HuH-7 (cell line): ENCODE data around the gene LRP2BP.
"Not testable (repeated sequence)": the region's sequence is repeated elsewhere in the genome, so short reads cannot be mapped to it uniquely, and the experiment has no call there.

Source experiments
- DNase-seq: peaks from one replicate; pipeline ENCODE4 v3.0.0; 2011; ENCODE audit warnings: low spot score

Gene LRP2BP

DNA sequence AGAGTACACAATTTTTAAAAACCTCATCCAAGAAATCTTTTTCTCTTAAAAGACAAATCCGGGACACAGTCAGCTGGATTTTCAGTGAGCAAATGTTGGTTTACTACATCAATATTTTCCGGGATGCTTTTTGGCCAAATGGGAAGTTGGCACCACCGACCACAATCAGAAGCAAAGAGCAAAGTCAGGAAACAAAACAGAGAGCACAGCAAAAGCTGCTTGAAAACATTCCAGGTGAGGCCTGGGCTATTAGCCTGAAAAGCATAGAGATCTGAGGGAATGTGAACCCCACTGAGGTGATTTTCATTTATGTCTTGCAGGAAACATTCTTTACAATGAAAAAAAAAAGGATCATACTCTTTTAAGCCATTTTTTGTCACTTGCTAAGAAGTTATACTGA, 33.9 kb downstream of the LRP2BP start:
- no peak for DNase-seq

DNA sequence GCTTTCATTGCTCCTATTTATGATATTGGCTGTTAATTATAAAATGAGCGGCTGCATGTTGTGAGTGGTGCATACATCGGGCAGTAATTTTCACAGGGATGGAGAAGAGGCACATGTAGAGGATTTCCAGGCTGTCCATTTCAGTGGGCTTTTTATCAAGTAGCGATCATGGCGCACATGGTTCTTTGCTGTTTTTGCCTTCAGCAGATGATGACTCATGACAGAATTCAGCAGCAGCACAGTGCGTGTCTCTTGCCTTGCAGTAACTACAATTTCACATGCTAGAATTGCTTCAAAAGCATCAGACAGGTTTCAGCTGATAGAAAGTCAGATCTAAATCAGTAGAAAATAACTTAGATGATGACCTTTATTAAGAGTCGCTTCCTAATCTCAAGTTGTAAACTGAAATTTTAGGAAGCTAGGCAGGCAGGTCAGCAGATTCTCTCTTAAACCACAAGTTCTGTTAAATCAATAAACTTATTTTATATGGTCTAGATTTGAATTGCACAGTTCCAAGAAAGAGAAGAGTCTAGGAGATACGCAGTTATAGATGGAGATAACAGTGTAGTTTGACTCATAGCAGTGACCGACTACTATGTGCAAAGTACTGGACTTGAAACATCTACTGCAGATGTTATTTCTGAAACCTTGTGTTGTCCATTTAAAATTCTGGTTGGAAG, 35.8 kb downstream of the LRP2BP start:
- no peak for DNase-seq

DNA sequence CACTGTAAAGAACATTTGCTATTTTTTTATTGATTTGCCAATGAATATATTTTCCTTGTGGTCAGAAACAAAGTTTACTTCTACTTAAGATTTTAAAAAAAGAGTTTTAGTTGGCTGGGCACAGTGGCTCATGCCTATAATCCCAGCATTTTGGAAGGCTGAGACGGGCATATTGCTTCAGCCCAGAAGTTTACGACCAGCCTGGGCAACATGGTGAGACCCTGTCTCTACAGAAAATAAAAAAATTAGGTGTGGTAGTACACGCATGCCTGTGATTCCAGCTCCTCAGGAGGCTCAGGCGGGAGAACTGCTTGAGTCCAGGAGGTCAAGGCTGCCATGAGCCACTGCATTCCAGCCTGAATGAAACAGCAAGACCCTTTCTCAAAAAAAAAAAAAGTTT, 36.8 kb downstream of the LRP2BP start:
- no peak for DNase-seq

DNA sequence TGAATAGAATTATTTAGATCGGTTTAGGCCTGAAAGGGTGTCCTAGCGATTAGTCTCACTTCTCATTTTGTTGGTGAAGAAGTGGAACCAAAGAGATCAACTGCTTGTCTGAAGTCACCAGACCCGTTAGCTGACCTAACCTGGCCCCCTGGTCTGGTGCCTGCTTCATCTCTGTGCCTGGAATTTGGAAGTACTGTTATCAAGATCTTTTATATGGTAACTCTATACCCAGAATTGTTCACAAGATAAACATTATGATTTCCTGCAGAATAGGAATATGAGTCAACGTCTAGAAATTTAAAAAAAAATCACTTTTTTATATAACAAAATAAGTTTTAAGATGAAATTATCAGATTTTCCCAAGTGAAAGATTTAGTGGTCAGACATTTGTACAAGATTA, 37.2 kb downstream of the LRP2BP start:
- no peak for DNase-seq

DNA sequence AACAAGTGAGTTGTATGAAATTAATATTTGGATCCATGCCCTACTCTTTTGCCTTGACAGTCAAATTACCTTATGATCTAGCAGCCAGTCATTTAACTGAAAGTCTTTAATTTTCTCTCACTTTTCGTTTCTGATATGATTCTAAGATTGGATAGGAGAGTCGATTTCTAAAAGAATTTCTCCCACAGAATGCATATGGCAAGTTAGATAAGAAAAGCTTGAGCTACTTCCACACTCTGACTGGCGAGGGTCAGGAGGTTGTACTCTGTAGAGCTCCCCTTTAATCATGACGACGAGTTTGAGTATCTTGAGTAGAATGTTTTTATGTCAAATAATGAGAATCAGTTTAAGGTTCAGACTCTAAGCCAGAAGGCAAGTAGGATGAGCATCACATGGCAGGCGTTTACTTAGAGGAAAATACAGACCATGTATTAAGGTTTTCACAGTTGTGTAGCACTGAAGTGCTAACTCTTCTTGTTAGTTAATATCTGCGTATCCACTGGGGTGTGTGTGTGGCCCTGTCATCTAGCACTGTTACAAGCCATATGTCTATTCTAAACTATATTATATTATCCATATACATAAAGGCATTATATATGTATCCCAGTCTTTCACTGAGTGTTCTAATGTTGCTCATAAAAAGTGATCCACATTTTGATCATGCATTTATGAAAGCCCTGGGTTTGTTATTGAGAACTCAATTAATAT, 37.8 kb downstream of the LRP2BP start:
- DNase-seq: no peak

DNA sequence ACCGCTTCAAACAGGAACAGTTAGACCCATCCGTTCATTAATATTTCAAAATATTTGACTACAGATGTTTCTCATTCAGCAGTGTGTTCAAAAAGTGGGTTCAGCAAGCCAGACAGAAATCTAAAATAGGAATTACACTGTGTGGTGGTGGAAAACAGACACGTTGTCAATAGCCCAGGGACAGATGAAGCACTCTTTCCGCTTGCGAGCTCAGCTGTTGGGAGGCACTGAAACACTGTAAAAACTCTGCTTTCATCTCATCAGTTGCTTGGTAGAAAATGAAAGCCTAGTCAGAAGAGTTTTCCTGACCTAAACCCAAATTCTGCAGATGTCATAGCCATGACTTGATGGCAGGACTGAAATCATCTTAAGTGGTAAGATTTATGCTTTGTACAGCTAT, 38.5 kb downstream of the LRP2BP start:
- no peak for DNase-seq

DNA sequence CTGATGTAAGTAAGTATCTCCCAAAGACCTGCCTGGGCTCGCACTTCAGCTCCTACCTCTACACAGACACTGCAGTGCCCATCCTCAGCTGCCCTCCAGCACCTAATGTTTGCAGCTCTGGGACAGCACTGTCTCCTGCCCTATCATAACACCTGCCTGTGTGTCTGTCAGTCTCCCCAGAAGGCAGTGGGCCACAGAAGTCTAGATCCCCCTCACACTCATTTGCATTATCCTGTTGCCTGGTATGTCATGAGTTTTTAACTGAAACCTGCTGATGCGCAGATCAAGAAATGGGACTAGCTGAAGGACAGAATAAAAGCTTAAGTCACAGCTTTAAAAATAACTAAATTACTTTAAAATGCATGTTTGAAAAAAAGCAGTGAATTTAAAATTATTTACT, 43.0 kb downstream of the LRP2BP start:
- DNase-seq: no peak

DNA sequence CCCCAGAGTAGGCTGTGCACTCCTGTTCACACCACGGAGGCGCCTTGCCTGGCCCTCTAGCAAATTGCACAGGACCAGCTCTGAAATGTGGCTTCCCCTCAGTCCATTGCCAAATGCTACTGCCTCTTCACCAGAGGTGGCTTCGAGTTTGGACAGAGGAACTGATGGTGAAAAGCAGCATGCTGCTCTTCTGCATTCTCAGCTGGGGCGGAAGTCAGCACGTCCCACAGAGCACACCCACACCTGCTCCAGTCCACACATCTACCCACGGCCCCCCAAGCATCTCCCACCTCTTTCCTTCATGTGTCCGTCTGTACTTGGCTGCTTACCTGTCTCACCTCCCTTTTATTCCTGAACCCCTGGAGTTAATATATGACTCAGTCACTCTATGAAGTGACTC, 43.5 kb downstream of the LRP2BP start:
- no peak for DNase-seq

DNA sequence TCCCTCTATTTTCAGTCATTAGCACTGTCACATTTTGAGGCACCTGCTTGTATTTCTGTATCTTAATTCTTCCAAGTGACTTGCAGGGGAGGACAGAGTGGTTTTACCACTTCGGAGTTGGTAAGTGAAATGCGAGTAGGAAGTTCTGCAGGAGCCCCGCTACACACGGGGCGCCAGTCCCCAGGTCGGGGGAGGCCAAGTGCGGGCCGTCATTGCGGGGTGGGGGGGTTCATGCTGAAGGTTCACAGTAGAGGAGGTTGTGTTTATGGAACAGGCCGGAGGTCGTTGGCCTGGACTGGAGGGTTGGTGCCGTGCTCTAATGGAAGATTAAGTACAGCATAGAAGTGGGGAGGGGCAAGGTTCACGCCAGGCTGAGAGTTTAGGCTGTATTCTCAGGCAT, 44.0 kb downstream of the LRP2BP start:
- no peak for DNase-seq

DNA sequence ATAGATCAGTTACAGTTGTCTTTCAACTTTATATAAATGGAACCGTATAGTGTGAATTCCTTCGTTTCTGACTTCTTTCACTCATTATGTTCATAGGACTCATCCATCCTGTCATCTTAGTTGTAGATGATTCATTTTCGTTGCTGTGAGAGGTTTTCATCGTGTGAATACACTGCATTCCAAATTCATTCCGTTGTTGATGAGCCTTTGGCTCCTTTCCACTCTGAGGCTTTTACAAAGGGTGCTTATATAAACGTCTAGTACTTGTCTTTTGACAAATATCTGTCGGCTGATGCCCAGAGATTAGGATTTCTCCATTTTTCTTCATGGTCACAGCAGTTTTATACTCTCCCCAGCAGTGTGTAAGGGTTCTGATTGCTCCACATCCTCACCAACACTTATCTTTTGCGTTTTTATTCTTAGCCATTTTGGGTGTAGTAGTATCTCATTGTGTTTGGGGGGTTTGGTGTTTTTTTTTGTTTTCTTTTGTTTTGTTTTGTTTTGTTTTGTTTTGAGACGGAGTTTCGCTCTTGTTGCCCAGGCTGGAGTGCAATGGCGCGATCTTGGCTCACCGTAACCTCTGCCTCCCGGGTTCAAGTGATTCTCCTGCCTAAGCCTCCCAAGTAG, 48.6 kb downstream of the LRP2BP start:
- no peak for DNase-seq

DNA sequence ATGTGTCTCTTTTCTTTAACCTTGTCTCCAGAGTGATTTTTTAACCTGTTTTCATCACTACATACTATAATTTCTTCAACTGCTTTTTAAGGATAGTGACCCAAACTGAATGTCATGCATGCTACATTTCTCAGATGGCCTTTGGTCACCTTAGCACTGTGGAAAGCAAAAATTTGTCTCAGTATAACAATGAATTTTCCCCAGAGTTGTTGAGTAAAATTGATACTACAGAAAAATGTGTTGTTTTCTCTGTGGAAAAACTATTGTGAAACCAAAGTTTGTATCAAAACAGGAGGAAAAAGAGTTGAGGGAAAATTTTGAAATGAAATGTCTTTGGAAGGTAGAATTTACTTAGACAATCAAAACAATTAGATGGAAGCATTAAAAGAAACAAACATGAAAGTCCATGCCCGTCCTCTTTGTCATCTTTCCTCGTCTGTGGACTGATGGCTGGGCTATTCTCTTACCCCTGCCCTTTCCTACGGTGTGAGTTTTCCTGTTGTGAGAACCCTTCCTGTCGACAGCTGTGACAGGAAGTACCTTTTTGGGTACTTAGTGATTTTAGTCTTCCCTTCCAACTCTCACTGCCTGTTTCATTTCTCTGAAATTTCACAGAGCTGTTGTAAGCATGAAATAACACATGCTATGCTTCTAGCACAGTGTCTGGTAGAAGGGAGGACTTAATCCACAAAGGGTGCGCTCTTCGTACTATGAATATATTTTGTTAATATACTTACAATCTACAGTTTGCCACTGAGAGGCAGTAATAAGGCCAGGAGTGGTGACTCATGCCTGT, 50.8 kb downstream of the LRP2BP start:
- no peak for DNase-seq

DNA sequence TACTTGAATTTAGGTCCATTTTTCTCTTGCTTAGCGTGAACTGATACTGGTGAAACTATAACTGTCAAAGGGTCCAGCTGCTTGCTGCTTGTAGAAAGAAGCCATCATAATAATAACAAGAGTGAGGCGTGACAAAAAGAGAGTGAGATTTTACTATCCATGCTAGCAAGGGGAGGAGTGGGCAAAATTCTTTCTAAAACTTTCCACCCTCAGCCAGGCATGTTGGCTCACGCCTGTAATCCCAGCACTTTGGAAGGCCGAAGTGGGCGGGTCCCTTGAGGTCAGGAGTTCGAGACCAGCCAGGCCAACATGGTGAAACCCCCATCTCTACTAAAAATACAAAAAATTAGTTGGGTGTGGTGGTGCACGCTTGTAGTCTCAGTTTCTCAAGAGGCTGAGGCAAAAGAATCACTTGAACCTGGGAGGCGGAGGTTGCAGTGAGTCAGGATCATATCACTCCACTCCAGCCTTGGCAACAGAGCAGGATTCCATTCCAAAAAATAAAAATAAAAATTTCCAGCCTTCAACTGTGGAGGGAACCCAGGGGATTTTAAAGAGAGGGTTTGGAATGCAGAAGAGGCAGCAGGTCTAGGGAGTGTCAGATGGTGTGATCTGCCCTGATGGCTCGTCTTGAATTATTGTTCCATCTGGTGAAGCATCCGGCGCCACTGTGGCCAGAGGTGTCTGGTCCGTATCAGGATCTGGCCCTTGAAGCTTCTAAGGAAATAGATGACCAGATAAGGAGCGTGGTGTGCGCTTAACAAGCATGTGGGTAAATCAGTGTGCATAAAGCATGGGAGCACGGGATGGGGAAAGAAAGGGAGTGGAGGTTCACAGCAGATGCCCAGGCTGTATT, 51.8 kb downstream of the LRP2BP start:
- DNase-seq: no peak

DNA sequence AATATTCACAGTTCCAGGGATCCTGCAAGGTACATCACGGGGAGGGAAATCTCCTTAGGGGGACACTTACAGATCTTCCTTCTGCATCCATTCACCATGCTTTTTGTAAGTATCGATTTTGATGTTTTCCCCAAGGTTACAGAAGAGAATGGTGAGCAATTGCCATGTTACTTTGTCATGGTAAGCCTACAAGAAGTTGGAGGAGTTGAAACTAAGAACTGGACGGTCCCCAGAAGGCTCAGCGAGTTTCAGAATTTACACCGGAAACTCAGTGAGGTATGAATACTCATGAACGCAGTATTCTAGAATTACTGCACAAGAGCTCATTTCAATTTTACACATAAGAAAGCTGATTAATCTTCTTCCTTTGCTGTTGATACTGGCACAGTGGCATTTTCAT, 53.9 kb downstream of the LRP2BP start:
- DNase-seq: no peak

DNA sequence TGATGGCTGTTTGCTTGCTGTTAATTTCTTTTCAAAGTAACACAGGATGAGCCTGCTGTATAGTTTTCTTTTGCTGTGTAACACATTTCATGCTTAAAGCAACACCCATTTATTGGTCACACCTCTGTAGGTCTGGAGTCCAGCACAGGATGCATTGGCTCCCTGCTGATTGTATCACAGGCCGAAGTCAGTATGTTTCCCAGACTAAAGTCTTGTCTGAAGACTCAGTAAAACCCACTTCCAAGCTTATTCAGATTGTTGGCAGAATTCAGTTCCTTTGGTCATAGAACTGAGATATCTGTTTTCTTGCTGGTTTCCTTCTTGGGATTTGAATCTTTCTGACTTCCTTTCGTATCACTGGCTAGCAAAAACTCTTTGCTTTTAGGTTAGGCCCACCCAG, 54.3 kb downstream of the LRP2BP start:
- no peak for DNase-seq

DNA sequence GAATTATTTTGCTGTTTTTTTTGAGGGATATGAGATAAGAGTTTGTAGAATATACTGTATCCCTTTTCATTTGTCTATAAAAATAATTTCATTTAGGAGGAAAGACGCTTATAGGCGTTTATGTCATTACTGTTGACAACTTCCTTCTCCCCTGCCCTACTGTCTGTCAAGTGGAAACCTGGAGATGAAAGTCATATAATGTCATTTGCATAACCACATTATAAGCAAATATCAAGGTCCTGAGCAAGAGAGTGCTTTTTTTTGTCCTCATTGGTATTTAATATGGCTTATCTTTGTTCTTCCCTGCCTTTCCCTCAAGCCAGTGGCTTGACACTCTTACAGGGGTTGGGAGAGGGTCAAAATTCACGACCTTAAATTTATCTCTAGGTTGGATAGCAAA, 55.8 kb downstream of the LRP2BP start:
- no peak for DNase-seq

DNA sequence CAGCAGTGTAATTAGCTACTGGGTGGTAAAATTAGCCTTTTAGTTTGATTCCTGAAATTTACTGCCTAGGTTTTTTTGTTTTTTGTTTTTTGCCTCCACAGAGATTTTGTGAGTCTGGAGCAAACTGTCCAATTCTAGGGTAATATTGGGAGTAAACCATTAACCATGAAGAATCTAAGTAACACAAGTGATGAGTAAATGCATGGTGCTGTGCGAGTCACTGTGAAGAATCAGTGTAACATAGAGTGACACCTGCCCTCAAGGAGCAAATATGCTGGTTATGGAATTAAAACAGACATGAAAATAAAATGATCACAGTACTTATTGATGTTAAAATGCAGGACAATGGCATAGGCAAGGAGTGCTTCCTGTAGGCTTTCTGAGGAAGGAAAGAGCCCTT, 60.1 kb downstream of the LRP2BP start:
- no peak for DNase-seq

DNA sequence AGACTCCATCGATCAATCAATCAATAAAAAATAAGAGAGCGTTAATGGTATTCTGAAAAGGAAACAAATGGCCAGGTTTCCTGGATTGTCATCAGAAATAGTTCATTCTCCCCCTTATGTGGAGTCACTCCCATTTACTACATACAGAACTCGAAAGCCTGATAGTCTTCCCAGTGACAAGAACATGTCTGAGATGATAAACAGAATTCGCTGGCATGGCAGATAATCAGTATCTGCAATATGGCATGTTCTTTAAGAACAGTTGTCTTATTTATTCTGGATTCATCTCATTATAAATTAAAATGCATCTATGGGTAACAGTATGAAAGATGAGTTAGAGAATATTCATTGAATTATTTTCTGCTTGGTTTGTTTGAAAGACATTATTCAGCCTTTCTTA, 61.4 kb downstream of the LRP2BP start:
- DNase-seq: no peak

DNA sequence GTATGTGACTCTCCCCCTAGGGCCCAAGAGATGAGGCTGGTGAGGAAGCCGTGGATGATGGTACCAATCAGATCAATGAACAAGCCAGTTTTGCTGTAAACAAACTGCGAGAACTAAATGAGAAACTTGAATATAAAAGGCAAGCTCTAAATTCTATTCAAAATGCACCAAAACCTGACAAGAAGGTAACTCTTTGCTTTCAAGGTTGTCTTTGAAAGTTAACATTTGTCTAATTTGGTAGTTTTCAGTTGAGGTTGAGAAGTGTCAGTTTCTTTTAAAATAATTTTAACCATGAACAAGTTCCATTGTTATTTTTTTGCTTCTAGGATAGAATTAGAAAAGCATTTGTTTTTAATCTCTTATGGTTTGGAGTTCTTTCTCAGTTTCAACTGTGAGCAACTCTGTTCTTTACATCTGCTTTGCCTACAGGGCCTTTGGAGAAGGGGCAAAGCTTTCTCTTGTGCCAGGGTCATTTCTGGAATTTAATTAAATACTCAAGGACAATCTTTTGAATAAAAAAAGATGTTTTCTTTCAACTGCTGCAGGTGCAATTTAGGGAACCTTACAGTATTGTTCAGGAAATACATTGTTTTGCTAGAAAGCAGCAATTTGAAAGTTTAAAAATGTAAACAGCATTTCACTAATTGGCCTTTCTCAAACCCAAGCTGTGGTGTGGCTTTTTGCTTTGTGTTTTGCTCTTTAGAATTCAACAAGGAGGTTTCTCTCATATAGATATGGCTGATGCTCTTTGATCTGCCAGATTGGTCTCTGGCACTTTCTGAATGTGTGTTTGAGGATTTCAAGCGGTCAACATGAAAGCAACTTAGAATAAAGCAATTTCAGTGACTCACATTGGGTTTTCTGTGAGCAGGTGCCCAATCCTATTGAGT, 62.9 kb downstream of the LRP2BP start:
- DNase-seq: no peak

DNA sequence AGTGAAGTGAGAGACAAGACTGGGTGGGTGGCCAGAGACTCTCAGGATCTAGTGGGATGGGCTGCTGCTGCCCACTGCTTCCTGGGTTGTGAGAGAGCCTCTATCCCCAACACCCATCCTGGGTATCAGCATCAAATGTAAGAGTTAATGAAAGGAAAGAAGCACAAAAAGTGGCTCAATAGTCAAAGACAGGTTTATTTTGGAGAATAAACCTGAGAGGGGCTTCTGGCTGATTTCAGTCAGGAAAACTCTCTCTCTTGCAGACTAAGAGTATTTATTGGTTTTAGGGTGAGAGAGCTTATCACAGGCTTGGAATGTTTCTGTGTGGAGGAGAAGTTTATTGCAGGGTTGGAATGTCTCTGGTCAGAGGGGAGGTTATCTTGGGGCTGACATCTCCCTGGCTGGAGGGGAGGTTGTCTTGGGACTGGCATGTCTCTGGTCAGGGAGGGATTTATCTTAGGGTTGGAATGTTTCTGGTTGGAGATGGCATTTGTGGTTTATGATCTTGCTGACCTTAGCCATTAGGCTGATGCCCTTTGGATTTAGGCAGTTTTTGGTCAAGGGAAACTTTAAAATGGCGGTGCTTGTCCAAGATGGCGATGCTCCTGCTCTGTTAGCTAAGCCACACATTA, 65.7 kb downstream of the LRP2BP start:
- not testable (repeated sequence) for DNase-seq

DNA sequence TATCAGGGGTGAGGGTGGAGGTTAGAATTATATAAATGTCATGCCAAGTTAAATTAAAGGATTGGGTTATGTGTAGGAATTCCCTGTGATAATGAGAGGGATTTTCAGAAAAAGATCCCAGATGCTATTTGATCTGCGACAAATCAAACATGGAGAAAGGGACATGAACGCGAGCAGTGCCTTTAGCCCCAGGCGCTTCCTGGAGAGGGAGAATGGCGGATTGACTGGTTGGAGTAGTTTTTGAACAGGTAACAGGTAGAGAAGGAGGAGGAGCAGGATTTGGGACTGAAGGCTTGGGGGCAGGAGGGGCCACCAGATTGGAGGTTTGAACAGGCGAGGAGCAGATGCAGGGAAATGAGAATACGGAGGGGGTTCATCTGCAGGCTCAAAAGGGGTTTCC, 67.1 kb downstream of the LRP2BP start:
- DNase-seq: no peak
